GM12874 (cell line): ENCODE results near the gene USP50.

Source experiments
- CTCF ChIP-seq: IDR thresholded peaks from 2 replicates; pipeline ENCODE4 v1.5.1; 2011; ENCODE audit warnings: low read depth, mild to moderate bottlenecking, control low read depth, low read length, moderate library complexity; ENCODE audit not compliant: insufficient read depth

The USP50 gene

GRCh38 chr15:50562735-50563640, 16.5 kb upstream of the USP50 start:
- no peak for TF ChIP-seq CTCF

- TF ChIP-seq CTCF, result no peak
Observed at GRCh38 chr15:50558012-50558411, 11.5 kb upstream of the USP50 start.

GRCh38 chr15:50556642-50557371, 10.3 kb upstream of the USP50 start:
- TF ChIP-seq CTCF, result no peak

- TF ChIP-seq CTCF, result no peak
Observed at GRCh38 chr15:50552238-50552637, 5.8 kb upstream of the USP50 start.

GRCh38 chr15:50549326-50549725, 2.9 kb upstream of the USP50 start:
- TF ChIP-seq CTCF, result no peak

- no peak for TF ChIP-seq CTCF
Observed at GRCh38 chr15:50544368-50544767, 2.1 kb downstream of the USP50 start.

GRCh38 chr15:50543556-50543955, 2.9 kb downstream of the USP50 start:
- TF ChIP-seq CTCF, result no peak
